BE2C (cell line): ENCODE results near the gene PIP5KL1.
A peak's percentile ranks its signal among the peaks of the same experiment; 100 is the strongest.

Experiments
- DNase-seq: peaks from one replicate; pipeline ENCODE4 v3.0.0-alpha.2; 2020
- H3K27me3 ChIP-seq: fragments of 250-450 bp; sonication (Bioruptor Pico); 2 replicates; pipeline ENCODE4 v1.5.1; 2020; ENCODE audit warnings: mild to moderate bottlenecking
- H3K36me3 ChIP-seq: fragments of 250-450 bp; sonication (Bioruptor Pico); 2 replicates; pipeline ENCODE4 v1.5.1; 2020; ENCODE audit warnings: mild to moderate bottlenecking
- H3K4me1 ChIP-seq: fragments of 250-450 bp; sonication (Bioruptor Pico); 2 replicates; pipeline ENCODE4 v1.5.1; 2020
- H3K4me3 ChIP-seq: 2 replicates; pipeline ENCODE4 v1.5.1; 2011; ENCODE audit warnings: low read depth, low read length
- H3K9me3 ChIP-seq: fragments of 250-450 bp; sonication (Bioruptor Pico); 2 replicates; pipeline ENCODE4 v1.5.1; 2020
- CTCF ChIP-seq: IDR thresholded peaks from 2 replicates; pipeline ENCODE4 v1.5.1; 2012; ENCODE audit warnings: mild to moderate bottlenecking, low read depth, low read length

PIP5KL1 gene

GRCh38 chr9:127924736-127925444 lies 5.7 kb downstream of the PIP5KL1 start:
- Histone ChIP-seq H3K9me3 (no peaks in the 10 kb centered on the region), H3K36me3 (no peaks in the 10 kb centered on the region), H3K27me3 (peaks cover 4% of the 10 kb centered on the region; the same call in 1 of the 2 replicates), H3K4me1 (0 out of 2 replicates have a peak, but pooled peaks cover 4% of the 10 kb centered on the region), H3K4me3 (no peak overlapping the region)
- no peak for TF ChIP-seq CTCF
- peak; percentile 4 for DNase-seq

GRCh38 chr9:127923771-127924170 lies 6.8 kb downstream of the PIP5KL1 start:
- no peak for TF ChIP-seq CTCF
- DNase-seq = peak; percentile 2
- H3K4me3 ChIP-seq = no peak overlapping the region
- peaks cover 4% of the 10 kb centered on the region; the same call in 1 of the 2 replicates for H3K27me3 ChIP-seq
- no peaks in the 10 kb centered on the region for H3K36me3 ChIP-seq
- no peaks in the 10 kb centered on the region for H3K9me3 ChIP-seq
- H3K4me1 ChIP-seq = peaks cover 7% of the 10 kb centered on the region

DNA sequence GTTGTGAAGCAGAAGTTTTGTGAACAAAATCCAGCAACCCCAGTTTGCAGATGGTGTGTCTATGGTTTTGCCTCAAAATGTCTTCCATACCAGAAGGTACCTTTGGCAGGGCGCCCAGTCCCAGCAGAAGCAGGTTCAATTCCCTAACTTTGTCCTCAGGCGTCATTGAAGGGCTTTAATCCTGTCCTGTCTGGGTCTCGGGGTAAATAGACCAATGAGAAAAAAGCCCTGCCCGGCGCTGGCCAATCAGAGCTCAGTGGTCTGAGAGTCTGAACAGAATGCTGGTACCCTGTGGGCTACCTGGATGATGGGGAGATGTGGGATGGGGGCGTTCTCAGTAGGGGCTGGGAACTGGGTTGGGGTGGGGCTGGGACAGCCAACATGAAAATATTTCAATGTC lies 7.5 kb downstream of the PIP5KL1 start:
- H3K36me3 ChIP-seq = no peaks in the 10 kb centered on the region
- no peaks in the 10 kb centered on the region for H3K9me3 ChIP-seq
- TF ChIP-seq CTCF = no peak
- H3K27me3 ChIP-seq = peaks cover 4% of the 10 kb centered on the region; the same call in 1 of the 2 replicates
- DNase-seq = peak; percentile 61
- no peak overlapping the region for H3K4me3 ChIP-seq
- H3K4me1 ChIP-seq = peaks cover 13% of the 10 kb centered on the region

DNA sequence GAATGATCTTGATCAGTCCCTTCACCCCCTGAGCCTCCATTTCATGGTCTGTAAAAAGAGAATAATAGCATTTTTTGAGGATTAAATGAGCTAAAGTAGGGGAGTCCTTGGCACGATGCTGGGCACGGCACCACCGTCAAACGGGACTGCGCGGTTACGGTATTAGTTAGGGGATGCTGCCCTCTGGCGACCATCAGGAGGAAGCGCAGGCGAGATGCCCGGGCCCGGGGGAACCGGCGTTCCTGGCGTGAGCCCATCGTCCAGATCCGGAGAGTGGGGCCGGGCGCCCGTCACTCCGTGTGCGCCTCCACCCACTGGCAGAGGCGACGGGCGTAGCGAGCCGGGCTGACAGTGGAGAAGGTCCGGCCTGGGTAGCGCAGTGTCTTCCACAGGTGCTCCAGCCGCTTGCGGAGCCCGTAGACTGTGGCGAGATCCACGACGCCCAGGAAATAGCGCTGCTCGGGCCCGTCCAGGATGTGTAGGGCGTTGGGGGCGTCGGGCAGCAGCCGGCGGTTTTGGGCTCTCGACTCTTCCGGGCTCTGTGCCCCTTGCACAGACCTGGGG lies 8.9 kb downstream of the PIP5KL1 start:
- H3K27me3 ChIP-seq = peaks cover 4% of the 10 kb centered on the region; the same call in 1 of the 2 replicates
- no peaks in the 10 kb centered on the region for H3K36me3 ChIP-seq
- no peak overlapping the region for H3K4me3 ChIP-seq
- DNase-seq = peak; percentile 70
- H3K9me3 ChIP-seq = no peaks in the 10 kb centered on the region
- TF ChIP-seq CTCF = peak; percentile 72
- peaks cover 18% of the 10 kb centered on the region for H3K4me1 ChIP-seq

DNA sequence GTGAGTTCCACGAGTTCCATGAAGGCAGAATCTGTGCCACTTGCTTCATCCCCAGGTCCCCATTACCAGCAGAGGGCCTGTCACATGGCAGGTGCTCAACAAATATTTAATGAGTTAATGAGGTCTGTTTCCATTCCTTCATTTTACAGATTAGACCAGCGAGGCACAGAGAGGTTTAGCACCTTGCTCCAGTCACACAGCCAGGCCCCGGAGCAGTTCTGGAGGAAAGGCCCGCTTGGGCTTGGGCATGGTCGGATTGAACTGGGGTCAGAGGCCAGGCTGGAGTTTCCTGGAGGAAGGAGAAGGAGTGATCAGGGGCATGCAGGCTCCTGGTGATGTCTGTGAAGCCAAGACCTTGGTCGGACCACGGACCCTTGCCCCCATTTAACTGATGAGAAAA lies 9.8 kb downstream of the PIP5KL1 start:
- no peak overlapping the region for H3K4me3 ChIP-seq
- H3K27me3 ChIP-seq = peaks cover 4% of the 10 kb centered on the region; the same call in 1 of the 2 replicates
- peaks cover 24% of the 10 kb centered on the region for H3K4me1 ChIP-seq
- H3K9me3 ChIP-seq = no peaks in the 10 kb centered on the region
- no peaks in the 10 kb centered on the region for H3K36me3 ChIP-seq
- peak; percentile 5 for DNase-seq
- TF ChIP-seq CTCF = no peak

- Histone ChIP-seq H3K27me3 (peaks cover 4% of the 10 kb centered on the region; the same call in 1 of the 2 replicates), H3K4me1 (peaks cover 30% of the 10 kb centered on the region), H3K36me3 (no peaks in the 10 kb centered on the region), H3K9me3 (no peaks in the 10 kb centered on the region), H3K4me3 (no peak overlapping the region)
- DNase-seq = peak; percentile 65
- no peak for TF ChIP-seq CTCF
Observed at GRCh38 chr9:127919253-127919815, 11.2 kb downstream of the PIP5KL1 start.
